Measurements from ENCODE around the gene AMDHD2.

Gene AMDHD2

GRCh38 chr16:2483939-2484897 lies 36.0 kb upstream of the AMDHD2 start:
- DNase-seq, result no peak

GRCh38 chr16:2484898-2485508 lies 35.2 kb upstream of the AMDHD2 start:
- DNase-seq, result no peak

- DNase-seq, result no peak
Observed at GRCh38 chr16:2485811-2486507, 34.2 kb upstream of the AMDHD2 start.

- DNase-seq, result peak; percentile 63
Observed at GRCh38 chr16:2486645-2487516, 33.3 kb upstream of the AMDHD2 start.

GRCh38 chr16:2487517-2487842 lies 32.7 kb upstream of the AMDHD2 start:
- DNase-seq, result no peak

GRCh38 chr16:2487903-2488531 lies 32.2 kb upstream of the AMDHD2 start:
- DNase-seq, result no peak

GRCh38 chr16:2489581-2489980 lies 30.6 kb upstream of the AMDHD2 start:
- DNase-seq, result no peak

- no peak for DNase-seq
Observed at GRCh38 chr16:2490190-2491105, 29.7 kb upstream of the AMDHD2 start.

- DNase-seq, result no peak
Observed at GRCh38 chr16:2492292-2492691, 27.9 kb upstream of the AMDHD2 start.

GRCh38 chr16:2493605-2494004 lies 26.6 kb upstream of the AMDHD2 start:
- no peak for DNase-seq

GRCh38 chr16:2494616-2495015 lies 25.6 kb upstream of the AMDHD2 start:
- no peak for DNase-seq

- DNase-seq, result no peak
Observed at GRCh38 chr16:2495041-2495440, 25.1 kb upstream of the AMDHD2 start.

- no peak for DNase-seq
Observed at GRCh38 chr16:2496223-2497115, 23.7 kb upstream of the AMDHD2 start.

GRCh38 chr16:2497116-2497630 lies 23.0 kb upstream of the AMDHD2 start:
- no peak for DNase-seq

GRCh38 chr16:2497695-2498484 lies 22.3 kb upstream of the AMDHD2 start:
- no peak for DNase-seq

- no peak for DNase-seq
Observed at GRCh38 chr16:2498531-2499253, 21.5 kb upstream of the AMDHD2 start.

GRCh38 chr16:2499454-2499853 lies 20.7 kb upstream of the AMDHD2 start:
- DNase-seq, result no peak

- DNase-seq, result no peak
Observed at GRCh38 chr16:2499890-2500429, 20.2 kb upstream of the AMDHD2 start.

Data from T-helper 9 cell (primary cell).